Hematopoietic multipotent progenitor cell treated with erythropoietin and hydrocortisone succinate and interleukin-3 and kit ligand, for 15 days (in vitro differentiated cells): ENCODE data around the gene MINK1.
A peak's percentile ranks its signal among the peaks of the same experiment; 100 is the strongest.
"Not testable (repeated sequence)": the region's sequence is repeated elsewhere in the genome, so short reads cannot be mapped to it uniquely, and the experiment has no call there.

Experiments used
- DNase-seq: peaks from one replicate; pipeline ENCODE4 v3.0.0-alpha.2; 2015; ENCODE audit warnings: low spot score

The MINK1 gene

DNA sequence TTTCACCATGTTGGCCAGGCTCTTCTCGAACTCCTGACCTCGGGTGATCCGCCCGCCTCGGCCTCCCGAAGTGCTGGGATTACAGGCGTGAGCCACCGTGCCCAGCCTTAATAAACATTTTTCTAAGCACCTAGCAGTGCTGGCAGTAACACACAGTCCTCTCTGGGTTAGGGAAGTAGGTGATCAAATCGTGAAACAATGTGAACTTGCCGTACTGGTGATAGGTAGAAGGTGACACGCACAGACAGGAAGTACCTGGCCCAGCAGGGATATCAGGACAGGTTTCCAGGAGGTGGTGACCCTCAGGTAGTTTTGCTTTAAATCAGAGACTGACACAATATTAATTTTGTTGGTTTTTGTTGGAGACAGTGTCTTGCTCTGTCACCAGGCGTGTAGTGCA lies 21.7 kb upstream of the MINK1 start:
- no peak for DNase-seq

DNA sequence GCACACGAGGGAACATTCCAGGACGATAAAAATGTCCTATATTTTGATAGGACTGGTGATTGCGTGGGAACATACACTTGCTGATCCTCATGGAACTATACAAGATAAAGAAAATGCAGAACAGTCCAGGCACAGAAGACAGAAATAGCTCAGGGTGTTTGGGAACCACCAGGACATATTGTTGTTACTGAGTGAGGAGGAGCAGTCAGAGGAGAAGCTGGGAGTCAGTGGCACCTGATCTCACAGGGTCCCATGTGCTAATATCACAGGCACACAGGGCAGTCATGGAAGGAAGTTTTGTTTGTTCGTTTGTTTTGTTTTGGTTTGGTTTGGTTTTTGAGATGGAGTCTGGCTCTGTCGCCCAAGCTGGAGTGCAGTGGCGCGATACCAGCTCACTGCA lies 20.4 kb upstream of the MINK1 start:
- DNase-seq = no peak

DNA sequence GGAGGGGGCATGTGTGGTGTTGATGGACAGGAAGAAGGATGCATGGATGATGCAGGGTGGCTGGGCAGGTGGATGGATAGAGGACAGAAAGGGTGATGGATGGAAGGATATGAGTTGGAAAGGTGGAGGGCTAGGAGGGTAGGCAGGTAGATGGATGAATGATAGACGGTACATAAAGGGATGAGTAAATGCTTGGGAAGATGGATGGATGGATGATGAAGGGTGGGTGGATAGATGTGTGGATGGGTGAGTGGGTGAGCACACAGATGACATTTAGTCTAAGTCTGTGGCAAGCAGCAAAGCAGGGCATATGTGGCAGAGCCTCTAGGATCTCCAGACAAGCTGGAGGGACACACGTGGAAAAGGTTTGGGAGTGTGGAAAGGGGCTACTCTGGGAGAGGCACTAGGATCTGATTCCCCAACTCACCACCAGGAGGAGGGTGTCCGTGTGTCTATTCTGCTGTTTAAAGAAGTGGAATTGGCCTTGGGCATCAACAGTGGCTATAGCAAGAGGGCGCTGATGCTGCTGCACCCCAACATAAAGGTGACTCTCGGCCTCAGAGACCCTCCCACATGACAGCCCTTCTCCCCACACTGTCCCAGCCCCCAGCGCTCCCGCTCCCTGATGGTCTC lies 18.0 kb upstream of the MINK1 start:
- no peak for DNase-seq

DNA sequence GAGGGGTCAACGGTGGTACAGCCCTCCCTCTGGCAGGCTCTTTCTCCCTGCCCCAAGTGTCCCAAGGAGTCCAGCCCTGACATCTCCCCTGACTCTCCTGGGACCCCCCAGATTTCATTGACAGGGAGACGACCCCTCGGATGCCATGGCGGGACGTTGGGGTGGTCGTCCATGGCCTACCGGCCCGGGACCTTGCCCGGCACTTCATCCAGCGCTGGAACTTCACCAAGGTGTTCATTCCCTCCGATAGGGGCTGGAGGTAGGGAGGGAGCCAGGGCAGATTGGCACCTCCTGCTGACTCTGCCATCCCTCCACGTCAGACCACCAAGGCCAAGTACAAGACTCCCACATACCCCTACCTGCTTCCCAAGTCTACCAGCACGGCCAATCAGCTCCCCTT lies 16.3 kb upstream of the MINK1 start:
- DNase-seq = no peak

DNA sequence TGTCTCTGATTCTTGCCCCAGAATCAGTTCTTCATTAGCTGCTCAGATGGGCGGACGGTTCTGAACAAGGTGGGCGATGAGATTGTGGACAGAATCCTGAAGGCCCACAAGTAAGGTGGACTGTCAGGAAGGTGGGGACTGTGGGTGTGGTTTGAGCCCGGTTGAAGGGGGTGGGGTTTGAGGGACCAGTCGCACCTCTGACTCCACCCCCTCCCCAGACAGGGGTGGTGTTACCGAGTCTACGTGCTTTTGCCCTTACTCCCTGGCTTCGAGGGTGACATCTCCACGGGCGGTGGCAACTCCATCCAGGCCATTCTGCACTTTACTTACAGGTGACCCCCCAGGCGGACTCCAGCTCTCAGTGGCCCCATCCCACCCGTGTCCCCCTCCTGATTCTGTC lies 14.9 kb upstream of the MINK1 start:
- DNase-seq = no peak

DNA sequence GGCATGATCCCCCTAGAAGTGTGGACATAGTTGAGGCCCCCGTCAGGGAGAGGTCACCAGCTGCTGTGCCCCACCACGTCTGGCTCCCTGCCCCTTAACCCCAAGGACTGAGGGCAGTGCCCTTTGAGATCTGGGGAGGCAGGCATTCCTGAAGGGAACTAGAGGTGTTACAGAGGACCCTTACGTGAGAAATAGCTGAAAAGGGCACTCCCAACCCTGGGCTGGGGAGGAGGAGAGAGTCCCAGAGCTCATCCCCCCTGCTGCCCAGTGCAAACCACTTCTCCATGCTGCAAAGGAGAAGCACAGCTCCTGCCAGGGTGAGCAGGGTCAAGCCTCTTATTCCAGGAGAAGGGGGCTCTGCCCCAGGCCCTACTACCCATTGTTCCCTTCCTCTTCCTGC lies 10.3 kb upstream of the MINK1 start:
- DNase-seq = no peak

DNA sequence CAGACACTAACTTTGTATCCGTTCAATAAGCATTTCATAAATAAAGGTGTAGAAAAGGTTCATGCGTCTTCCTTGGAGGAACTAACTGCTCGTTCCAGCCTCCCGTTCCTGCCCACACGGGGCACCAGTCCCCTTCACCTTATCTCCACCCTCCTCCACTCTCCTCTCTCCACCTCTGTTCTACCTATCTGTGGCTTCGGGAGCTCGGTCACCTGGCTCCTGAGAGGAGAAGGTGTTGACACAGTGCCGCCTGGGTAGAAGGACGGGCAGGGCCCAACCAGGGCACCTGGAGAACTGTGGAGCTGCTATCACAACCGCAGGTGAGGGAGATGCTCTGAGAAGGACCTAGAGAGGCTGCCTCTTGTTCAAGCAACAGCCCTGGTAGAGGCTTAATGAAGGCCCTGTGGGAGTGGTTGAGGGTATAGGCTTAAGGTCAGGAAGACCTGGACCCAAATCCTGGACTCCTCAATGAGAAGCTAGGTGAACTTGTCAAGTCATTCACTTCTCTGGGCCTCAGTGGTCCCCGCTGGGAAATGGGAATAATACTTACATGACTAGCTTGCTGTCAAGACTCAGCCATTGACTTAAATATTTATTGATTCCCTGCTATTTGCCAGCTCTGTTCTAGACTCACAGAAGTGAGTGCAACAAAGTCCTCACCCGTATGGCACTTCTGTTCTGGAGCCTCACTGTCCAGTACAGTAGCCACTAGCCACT lies 9.6 kb upstream of the MINK1 start:
- no peak for DNase-seq

DNA sequence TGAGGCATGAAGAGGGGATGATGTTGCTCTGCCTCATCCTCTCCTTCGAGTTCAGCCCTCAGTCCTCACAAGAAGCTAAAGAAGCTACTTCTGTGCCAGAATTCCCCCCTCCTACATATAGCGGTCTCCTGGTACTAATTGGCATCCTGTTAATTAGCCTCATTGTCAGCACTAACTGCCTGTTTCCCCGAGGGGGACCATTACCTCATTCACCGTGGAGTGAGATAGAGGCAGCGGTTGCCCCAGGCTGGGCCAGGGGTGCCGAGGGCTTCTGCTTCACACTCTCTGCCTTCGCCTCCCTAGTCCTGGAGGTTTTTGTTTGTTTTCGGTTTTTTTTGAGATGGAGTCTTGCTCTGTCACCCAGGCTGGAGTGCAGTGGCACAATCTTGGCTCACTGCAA lies 5.7 kb upstream of the MINK1 start:
- DNase-seq = no peak

DNA sequence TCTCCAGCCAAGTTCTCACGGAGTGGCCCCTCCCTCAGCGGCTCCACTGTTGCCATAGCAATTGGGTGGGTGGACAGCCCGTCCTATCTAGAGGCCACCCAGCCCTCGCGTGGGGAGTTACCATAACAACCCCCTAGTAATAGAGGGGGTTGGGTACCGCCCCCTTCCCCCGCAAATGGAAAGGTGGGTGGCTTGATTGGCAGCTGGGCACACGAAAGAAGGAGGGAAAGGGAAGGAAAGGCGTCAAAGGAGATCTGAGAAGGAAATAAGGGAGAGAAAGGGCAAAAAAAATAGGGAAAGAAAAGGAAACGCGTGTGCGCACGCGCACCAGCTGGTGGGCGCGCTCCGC lies 337 bp upstream of the MINK1 start:
- not testable (repeated sequence) for DNase-seq

DNA sequence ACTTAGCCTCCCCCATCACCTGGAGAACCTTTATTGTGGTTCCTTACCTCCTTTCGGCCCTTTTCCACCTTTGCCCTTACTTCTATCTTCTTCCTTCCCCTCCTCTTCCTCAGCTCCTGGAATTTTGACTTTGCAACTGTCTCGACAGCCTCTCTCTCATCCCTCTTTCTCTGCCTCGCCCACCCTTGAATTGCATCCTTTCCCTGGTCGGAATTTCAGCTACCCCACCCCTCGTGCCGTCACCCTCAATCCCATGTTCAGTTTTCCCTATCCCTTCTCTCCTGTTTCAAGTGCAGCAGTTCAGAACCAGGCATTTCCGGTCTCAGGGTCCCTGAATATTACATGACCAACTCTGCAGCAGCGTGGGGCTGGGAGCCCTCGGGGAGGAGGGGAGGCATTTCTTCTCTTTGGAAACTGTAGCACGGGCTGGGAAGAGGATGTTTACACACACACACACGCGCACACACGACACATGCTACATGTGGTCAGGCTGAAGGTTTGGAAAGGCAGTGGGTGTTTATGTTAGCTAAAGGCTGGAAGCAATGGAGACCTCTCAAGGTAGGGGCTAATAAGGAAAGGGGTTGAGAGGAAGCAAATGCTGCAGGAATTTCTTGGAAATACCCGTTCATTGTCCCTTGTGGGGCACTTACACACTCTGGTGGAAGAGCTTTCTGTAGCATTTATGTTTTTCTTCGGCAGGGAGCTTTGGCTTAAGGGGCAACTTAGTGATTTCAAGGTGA lies 971 bp downstream of the MINK1 start:
- DNase-seq = no peak

DNA sequence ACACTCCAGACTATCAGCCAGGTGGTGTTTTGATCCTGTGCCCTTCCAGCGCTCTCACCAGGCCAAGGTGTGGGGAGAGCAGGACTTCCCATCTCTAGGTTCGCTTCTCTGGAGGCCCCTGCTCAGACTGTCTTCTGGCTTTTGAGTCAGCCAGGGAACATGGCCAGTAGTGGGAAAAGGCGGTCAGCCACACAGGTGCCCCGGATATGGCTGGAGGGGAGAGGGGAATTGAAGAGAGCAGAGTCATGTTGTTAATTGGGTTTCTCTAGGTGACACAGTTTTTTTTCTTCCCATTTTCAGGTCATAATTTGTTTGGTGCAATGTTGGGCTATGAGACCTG lies 1.5 kb downstream of the MINK1 start:
- DNase-seq = no peak

DNA sequence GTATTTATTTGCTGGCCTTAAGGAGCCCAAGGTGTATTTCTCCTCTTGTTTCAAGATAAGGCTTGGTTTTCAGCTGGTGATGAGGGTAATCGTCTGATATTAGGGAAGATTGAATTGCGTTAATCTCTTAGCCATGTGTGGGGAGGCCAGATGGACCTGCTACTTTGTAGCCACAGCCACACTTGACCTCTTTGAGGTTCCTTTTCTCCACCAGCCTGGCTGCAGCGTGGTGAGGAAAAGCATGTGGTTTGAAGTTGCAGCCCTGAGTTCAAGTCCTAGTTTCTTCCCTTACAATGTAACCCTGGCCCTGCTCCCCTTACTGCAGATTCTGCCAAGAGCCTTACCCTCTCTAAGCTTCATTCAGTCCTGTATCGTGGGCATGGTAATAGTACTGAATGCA lies 3.1 kb downstream of the MINK1 start:
- no peak for DNase-seq

DNA sequence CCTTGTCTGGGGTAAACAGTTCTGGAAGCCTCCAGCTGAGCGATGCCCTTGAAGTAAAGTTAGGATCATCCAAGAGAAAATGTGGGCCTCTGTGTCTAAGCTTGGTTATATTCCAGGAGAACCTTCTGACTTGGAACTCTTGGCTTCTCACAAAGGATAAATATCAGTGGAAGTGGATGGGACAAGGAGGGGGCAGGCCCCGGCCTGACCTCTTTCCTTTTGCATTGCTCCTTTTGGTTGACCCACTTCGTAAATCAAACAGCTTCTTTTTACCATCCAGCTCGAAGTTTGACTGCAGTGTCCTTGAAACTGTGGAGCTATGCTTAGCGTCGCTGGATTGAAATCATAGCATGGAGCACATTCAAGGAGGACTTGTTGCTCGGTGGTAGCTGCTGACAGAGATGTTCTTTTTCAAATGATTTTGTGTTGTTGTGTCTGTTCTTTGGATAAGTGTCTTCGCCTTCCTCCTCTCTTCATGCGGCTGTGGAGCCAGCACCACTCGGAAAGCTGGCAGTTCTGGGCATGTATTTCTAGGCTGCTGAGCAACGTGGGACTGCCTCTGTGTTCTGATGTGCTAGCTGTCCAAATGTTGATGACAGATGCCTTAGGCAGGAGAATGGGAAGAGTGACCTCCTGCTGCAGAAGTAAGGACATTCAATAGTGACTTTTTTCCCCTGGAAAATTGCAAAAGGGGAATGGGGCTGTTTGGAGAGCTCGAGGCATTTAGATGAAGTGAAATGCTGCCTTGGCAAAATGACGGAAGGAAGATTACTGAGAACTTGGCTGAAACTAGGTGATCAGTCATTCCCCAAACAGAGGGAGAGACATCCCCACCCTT lies 4.5 kb downstream of the MINK1 start:
- no peak for DNase-seq

DNA sequence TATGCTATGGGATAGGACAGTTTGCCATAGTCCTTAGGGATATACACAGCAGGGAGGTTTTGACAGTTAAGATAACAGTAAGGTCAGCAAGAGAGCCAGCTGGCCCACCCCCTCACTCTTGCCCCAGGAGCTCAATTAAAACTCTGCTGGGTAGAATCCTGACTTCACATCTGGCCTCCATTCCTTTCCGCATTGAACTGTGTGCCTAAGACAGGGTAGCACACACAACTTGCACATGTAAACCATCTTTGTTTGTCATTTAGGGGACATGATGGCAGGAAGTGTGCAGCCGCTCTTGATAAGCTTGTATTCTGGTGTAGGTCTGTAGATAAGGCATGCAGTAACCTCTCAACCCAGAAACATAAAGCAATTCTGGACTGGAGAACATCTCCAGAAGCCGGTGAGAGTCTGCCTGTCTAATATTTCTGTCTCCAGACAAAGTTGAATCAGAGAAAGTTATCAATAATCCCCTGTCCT lies 5.2 kb downstream of the MINK1 start:
- DNase-seq = peak; percentile 39

DNA sequence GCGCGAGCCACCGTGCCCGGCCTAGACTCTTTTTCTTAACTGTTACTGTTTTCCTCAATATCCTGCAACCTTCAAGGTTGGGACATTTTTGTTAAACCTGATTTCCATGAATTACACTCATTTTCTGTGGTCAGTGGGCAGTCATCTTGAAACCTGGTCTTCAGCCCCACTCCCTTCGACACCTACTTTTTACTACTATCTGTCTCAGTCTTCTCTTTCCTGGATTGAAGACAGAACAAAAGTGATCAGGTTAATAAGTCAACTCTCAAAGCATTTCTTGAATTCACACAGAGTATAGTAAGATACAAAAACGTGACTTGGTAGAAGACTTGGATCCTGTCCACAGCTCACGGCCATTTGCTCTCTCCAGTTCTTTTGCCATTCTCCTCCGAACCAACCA lies 6.1 kb downstream of the MINK1 start:
- no peak for DNase-seq

DNA sequence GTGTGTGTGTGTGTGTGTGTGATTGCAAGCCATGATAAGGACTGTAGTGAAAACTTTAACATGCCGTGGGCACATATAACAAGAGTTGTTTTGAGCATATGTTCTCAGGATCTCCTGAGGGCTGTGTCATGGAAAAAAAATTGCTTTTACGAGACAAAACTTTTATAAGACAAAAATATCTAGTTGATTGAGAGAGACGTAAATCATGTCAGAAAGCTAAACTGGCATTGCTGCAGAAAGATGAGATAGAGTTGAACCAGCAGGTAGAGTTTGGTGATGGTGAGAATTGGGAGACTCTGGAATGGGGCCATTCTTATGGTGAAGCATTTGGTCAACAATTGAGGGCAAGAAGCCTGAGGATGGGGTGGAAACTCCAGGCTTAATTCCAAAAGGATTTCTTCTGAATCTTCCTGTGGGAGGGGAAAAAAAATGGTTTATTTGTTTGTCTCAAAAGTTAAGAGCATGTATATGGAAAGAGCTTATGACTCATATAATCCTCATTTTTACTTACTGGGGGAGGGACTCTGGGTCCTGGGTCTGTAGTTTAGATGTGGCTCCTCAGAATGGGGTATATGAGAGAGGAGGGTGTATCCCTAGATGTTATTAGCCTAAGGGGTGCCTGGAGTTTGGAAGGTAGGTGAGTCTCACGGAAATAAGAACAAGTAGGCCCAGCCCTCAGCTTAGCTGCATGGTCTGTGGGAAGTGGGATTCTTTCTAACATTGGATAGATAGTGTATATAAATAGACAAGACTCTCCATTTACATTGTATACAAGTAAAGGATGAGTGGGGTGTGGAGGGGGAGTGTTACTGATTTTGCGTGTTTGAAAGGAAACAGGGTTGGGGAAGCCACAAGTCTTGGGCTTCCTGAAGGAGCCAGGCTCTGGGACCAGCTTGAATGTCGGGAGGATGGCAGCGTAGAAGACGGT lies 7.1 kb downstream of the MINK1 start:
- DNase-seq = no peak

DNA sequence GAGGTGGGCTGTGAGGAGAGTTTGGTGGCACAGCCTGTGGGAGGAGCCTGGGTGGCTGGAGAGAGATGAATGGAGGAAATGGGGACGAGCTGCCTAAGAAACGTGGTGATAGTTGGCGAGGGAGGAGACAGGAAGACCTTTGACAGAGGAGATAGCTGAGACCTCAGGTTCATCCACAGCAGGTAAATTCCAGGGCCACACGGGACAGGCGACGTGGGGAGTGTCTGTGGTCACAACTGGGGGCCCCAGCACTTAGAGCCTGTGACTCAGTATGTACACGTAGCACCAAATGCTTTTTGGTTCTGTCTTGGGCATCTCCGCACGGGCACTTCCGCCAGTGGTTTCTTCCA lies 7.7 kb downstream of the MINK1 start:
- no peak for DNase-seq

DNA sequence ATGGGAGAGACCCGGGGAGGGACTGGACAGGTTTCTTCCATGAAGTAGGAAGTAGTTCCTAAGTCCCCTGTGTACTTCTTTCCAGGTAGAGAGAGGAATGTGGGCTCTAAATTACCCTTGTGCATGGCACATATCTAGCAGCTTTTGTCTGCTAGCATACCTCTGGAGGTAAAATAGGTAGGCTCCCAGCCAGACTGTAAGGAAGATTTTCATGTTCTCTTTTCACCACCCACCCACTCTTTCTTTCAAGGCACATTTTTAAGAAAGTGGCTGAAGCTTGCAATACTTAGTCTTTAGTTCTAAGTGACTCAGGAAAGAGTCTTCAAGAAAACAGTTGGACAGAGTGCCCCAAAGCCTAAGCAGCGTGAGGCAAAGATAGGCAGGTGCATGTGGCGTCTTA lies 9.2 kb downstream of the MINK1 start:
- no peak for DNase-seq

DNA sequence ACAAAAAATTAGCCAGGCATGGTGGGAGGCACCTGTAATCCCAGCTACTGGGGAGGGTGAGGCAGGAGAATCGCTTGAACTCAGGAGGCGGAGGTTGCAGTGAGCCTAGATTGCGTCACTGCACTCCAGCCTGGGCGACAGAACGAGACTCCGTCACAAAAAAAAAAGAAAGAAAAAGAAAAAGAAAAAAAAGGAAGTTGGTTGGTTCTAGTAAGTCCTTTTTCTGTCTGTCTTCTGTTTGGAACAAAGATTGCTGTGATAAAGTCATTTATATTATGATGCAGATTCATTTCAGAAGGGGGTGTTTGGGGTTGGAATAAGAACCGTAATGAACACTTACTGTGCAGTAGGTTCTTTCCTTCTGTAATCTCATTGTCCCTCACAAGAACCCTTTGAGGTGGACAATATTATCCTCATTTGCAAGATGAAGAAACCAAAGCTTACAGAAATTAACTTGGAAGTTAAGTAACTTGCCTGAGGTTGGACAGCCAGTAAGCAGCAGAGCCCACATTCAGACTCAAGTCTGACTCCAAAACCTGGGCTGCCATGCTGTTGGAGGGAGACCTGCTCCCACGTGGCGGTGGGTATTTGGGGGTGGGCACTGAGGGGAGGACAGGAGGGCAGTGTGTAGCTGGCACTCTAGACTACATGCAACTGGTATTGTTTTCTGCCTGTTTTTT lies 10.3 kb downstream of the MINK1 start:
- no peak for DNase-seq

DNA sequence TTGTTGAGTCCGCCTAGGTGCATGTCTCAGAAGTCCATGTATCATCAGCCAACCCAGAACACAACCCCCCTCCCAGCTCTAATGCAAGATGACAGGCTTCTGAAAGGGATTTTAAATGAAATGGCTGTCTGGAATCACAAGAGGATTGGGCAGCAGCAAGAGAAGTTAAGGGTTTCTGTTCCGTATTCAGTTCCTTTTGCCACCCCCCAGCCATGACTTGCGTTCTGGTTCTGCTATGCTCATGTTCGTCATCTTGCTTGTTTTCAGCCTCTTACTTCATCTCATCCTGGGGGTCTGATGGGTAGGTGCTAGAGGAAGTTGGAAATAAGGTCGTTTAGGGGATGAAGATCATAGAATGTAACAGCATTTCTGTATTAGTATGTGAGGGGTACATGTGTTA lies 12.0 kb downstream of the MINK1 start:
- DNase-seq = no peak
